ENCODE results near the gene SPOCK1.
A peak's percentile ranks its signal among the peaks of the same experiment; 100 is the strongest.

SPOCK1 gene

DNA sequence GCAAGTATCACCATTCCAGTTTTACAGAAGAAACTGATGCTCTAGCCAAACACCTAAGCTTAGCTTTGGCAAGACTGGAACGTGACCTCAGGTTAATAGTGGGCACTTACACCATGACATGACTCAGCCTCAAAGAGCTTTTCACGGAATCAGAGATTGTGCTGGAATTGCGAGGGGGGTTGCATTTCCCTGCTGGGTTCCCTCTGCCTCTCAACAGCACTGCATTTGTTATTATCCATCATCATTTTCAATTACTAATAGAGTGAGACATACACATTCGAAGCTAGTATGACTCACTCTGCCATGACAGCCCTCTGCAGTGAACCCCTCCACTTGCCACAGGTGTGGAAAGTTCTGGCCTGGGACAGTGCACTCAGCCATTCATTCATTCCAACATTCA, 8.0 kb downstream of the SPOCK1 start:
- no peak for DNase-seq

DNA sequence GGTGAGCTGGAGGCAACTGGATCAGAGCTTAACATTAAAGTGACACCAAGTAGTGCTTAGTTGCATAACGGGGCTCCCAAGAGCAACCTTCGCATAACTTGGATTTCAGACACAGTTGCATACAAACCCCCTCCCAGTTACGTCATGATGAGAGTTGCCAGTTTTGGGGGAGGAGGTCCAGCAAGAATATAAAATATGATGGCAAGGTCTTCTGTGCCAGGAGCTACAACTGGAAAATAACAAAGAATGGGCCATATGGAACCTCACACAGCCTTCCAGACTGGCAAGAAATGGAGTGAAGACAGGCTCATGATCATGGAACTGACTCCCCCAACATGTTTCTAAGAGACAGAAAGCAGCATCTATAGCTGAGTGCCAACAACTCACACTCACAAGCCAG, 8.5 kb downstream of the SPOCK1 start:
- DNase-seq, result no peak

GRCh38 chr5:137488974-137489373, 10.2 kb downstream of the SPOCK1 start:
- no peak for DNase-seq

DNA sequence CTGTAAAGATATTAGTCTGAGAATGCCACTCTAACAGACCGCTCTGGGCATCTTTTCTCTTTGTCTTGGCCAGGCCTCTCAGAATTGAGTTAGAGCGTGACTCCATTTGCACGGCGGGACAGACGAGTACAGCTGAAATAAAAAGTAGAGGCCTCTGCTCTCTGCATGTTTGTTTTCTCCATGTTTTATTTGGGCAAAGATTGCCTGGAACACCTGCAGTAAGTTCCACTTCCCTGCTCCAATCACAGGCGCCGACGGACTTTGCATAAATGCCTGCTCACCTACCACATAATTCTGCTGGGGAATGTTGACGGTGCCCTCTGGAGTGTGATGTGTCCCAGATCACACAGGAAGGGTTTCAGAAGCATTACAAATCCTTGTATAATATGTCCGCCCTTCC, 10.6 kb downstream of the SPOCK1 start:
- DNase-seq, result no peak

DNA sequence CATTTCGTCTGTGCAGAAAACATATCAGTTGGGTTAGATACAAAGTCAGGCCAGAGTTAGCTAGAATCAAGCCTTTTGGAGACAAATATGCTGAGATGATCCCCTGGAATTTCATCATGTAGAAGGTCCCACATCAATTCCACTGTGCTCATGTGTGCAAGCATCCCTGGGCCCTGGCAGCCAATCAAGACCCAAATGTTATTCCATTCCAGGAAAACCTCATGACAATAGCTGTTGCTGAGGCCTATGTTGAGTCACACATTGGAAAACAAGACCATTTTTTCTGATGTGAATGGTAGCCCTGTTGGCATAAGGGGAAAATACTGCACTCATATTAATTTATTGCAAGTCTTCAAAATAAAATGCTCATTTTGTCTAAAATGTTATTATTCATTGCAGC, 11.5 kb downstream of the SPOCK1 start:
- no peak for DNase-seq

DNA sequence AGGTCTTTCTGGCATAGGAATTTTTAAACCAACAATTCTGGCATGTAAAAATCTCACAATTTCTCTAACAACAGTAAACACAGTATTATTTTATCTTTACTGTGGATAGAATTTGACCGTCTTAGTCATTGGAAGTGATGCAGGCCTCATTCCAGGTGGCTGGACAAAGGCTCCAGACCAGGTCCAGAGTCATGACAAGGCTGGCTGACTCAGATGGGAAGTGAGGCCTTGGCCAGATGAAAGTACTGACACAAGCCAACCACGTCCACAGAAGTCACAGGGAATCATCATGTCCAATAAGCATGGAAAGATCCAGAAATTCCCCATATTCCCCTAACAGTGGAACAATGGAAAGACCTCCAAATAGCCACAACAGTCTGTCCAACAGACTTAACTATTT, 12.4 kb downstream of the SPOCK1 start:
- DNase-seq, result no peak

DNA sequence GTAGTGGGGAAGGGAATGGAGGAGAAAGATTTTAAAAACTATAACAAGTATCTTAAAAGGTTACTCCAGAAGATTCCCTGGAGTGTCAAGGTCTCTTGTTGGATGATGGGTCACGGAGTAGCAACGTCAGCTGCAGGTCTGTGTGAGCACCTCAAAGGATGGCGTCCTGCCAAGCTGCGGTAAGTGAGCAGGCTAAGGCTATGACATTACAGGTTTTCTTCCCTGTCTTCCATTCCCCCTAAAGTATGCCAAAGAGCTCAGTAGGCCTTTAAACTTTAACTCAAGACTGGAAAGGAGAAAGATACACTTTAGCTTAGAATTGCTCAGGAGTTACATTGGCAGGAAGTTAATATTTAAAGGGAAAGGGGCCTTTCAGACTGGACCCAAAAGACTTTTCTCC, 17.5 kb downstream of the SPOCK1 start:
- DNase-seq, result no peak

GRCh38 chr5:137478043-137478442, 21.1 kb downstream of the SPOCK1 start:
- no peak for DNase-seq

- DNase-seq, result no peak
Observed at GRCh38 chr5:137470921-137471220, 28.3 kb downstream of the SPOCK1 start.

- no peak for DNase-seq
Observed at GRCh38 chr5:137470111-137470920, 28.8 kb downstream of the SPOCK1 start.

DNA sequence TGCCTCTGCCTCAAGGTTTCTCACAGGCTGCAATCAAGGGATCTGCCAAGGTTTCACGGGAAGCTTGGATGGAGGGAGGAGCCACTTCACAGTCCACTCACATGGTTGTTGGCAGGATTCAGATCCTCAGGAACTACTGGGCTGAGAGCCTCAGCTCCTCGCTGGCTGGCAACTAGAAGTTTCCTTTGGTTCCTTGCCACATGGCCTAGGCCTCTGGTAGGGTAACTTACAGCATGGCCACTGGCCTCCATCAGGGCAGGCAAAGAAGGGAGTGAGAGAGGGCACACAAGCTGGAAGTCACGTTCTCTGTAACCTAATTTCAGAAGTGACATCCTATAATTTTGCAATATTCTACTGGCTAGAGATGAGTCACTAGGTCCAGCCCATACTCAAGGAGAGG, 32.2 kb downstream of the SPOCK1 start:
- no peak for DNase-seq

DNA sequence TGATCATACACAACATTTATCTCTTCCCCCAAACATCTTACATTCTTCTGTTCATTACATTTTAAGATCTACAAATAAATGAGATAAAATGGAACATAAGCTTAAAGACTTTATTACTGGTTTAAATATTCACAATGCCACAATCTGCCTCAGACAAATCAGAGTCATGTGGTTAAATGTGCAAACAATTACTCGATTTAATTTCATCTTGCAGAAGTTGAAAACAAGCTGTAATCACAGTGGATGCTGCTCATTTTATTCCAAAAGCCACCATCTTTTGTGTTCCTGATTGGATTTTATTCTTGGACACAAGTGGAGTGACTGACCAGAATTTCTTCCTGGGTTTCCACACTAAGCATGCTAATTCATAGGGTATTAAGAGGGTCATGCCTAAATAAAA, 33.2 kb downstream of the SPOCK1 start:
- no peak for DNase-seq

- no peak for DNase-seq
Observed at GRCh38 chr5:137462816-137463520, 36.2 kb downstream of the SPOCK1 start.

DNA sequence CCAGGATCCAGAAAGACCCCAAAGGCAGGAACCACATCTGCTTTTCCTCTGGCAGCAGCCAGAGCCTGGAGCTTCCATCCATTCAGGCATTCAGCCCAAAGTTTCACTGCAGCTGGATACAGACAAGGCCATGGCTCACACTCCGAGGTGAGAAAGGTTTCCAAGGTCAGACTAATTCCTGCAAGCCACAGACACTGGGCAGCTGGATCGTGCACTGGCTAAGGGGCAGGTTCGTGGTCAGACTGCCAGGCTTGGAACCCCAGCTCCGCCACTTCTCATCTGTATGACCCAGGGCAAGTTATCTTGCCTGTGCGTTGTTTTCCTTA, 36.9 kb downstream of the SPOCK1 start:
- no peak for DNase-seq

DNA sequence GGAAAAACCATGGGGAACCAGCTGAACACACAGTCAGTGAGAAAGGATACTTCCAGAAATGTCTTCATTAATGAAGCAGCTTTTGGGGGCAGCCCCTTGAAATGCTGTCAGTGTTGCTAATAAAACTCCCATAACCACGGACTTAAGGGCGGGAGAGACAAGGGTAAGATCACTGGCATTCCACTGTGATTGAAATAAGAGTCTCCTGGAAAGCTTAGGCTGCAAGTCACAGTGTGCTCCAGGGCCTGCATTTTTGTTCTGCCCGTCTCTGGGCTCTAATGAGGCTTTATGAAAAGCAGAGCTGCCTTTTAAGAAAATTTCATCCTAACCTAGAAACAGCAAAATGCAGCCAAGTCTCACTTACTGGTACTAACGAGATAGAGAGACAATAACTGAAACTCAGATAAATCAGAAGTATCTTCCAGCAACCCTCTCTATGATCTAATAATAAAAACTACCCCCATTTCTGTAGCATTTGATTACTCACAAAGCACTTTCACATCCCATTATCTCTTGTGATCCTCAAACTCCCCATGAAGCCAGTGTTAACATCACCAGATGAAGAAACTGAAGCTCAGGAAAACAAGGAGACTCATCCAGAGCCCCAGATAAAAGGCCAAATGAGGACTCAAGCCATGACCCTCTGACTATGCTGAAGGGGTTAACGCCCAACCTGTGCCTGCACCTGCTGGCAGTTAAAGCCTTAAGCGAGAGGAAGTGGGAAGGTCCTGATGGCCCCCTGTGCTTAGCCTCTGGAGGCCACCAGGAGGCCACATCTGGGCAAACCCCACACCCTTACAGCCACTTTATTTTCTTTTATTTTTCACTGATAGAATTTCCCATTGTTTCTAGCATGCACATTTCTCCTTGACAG, 37.5 kb downstream of the SPOCK1 start:
- no peak for DNase-seq

GRCh38 chr5:137454671-137455070, 44.5 kb downstream of the SPOCK1 start:
- no peak for DNase-seq

GRCh38 chr5:137453483-137454080, 45.5 kb downstream of the SPOCK1 start:
- DNase-seq, result no peak

- DNase-seq, result no peak
Observed at GRCh38 chr5:137450759-137451158, 48.4 kb downstream of the SPOCK1 start.

- no peak for DNase-seq
Observed at GRCh38 chr5:137448868-137449267, 50.3 kb downstream of the SPOCK1 start.

GRCh38 chr5:137446615-137447014, 52.5 kb downstream of the SPOCK1 start:
- DNase-seq, result no peak

DNA sequence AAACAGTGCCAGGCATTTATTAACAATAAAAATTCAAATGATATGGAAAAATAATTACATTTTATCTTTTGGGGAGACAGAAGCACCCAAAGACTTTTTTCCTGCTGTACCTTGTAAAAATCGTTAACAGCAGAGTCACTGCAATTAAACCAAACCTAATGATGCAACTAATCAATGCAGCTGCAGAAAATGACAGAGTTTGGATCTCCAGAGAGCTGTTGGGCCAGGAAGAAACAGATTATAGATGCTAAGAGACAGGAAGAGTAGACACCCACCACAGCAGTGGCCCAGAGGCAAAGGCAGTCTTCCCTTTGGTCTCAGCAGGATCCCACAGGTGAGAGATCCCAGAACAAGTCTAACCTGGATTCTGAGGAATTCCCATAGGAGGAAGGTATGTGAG, 53.0 kb downstream of the SPOCK1 start:
- DNase-seq, result no peak

DNA sequence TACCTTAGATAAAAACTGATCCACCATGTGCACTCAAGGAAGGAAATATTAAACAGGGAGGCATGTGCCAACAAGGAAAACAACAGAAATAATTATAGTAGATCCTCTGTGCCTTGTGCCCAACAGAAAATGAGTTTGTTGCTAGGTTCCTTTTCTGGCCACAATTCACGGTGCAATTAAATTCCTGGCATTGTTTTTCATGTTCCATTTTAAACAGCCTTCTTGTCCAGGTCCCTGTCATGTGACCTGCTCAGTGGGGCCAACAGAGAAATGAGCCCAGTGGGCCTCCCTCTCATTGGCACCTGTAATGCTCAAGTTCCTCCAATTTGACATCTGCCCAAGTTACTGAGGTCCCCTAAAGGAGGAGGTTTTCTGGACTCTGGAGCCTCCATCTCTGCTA, 56.5 kb downstream of the SPOCK1 start:
- DNase-seq, result peak; percentile 75

DNA sequence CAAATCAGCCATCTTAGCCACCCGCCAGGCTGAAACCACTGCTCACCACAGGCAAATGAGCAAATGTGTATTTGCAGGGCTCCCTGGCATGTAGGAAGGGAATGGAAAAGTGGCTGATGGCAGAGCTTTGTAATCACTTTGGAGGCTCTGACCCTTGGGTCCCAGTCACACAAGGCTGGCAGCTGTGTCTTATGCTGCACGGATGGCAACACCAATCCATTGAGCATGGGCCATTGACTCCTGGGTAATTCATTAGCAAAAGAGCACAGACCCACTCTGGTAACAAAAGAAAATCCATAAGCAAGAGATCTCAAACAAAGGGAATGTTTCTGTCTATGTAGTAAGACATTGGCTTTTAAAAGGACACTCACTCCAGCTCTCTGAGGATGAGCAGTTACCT, 57.6 kb downstream of the SPOCK1 start:
- DNase-seq, result no peak

DNA sequence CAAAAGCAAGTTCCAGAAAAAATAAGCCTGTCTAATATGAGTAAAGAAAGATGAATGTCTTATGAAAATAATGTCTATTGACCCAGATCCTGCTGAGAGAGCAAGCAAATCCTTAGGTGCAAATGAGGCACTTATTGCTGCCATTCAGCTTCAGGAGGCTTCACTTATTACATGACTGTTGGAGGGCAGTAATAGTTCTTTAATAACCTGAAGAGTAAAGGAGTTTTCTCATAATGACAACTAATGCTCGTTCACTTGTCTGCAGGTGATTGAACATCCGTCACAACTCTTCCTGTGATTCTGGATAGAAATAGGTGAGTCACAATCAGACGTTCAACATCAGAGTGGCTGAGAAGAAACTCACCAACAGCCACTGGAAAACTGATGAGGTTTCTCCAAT, 58.3 kb downstream of the SPOCK1 start:
- no peak for DNase-seq

All from NCI-H1105 treated with DMSO at 0.1 percent for 48 hours (cell line).